IMR-90 (cell line): ENCODE measurements around the gene SPHK2. TPM values are rescaled to one million over a fixed set of nuclear protein-coding genes. Genes with fewer than 3 reads are reported as not detected.

Experiments used
- ATAC-seq: fragments of 200-7000 bp; cut with Tn5 transposase; 2 replicates; pipeline ENCODE4 v1.9.1; 2020; ENCODE audit warnings: low read depth, mild to moderate bottlenecking, moderate library complexity
- BruUV-seq: library from RNA; stranded (reverse); fragments of 400-500 nt; replicated peaks from 2 replicates; lab custom pipeline; 2021; lab: Mats Ljungman, UMichigan
- CTCF ChIA-PET: fragments of 300-600 bp; formaldehyde crosslinking; extraction: SDS; loops from one replicate; lab custom pipeline; 2021; ENCODE audit warnings: antibody characterized with exemption; lab: Yijun Ruan, JAX
- POLR2A ChIA-PET: fragments of 300-600 bp; sonication (Branson Sonifier 250); formaldehyde crosslinking; loops from one replicate; lab custom pipeline; 2022; ENCODE audit warnings: antibody characterized with exemption; ENCODE audit not compliant: unreplicated experiment; lab: Charles Lee
- DNase-seq: peaks from one replicate; pipeline ENCODE4 v3.0.0; 2013
- H2AFZ ChIP-seq: replicated peaks from 2 replicates; pipeline ENCODE3; 2013; ENCODE audit warnings: low read length, mild to moderate bottlenecking; ENCODE audit not compliant: poor library complexity
- H2AK5ac ChIP-seq: 2 replicates; pipeline ENCODE4 v1.6.1; 2013; ENCODE audit warnings: low read depth, low read length, inconsistent platforms
- H2AK9ac ChIP-seq: replicated peaks from 2 replicates; pipeline ENCODE3; 2013; ENCODE audit warnings: mild to moderate bottlenecking, low read depth, low read length, moderate library complexity; ENCODE audit not compliant: poor library complexity
- H2BK120ac ChIP-seq: 2 replicates; pipeline ENCODE4 v1.6.1; 2013; ENCODE audit warnings: low read depth, low read length, inconsistent platforms
- H2BK15ac ChIP-seq: 3 replicates; pipeline ENCODE4 v1.6.1; 2013; ENCODE audit warnings: low read depth, low read length, inconsistent platforms
- H2BK20ac ChIP-seq: 2 replicates; pipeline ENCODE4 v1.6.1; 2013; ENCODE audit warnings: low read depth, mild to moderate bottlenecking, inconsistent platforms, low read length, moderate library complexity
- H2BK5ac ChIP-seq: 2 replicates; pipeline ENCODE4 v1.6.1; 2013; ENCODE audit warnings: mild to moderate bottlenecking, low read depth, low read length, inconsistent platforms; ENCODE audit not compliant: poor library complexity, severe bottlenecking
- H3K14ac ChIP-seq: replicated peaks from 2 replicates; pipeline ENCODE4 v1.6.1; 2013; ENCODE audit warnings: low read depth, low read length, inconsistent platforms
- H3K18ac ChIP-seq: 2 replicates; pipeline ENCODE4 v1.6.1; 2013; ENCODE audit warnings: low read depth, low read length, control low read depth
- H3K23ac ChIP-seq: 2 replicates; pipeline ENCODE4 v1.6.1; 2013; ENCODE audit warnings: low read depth, low read length, inconsistent platforms
- H3K27ac ChIP-seq: 2 replicates; pipeline ENCODE4 v1.5.1; 2013; ENCODE audit warnings: mild to moderate bottlenecking, control low read depth, low read length; ENCODE audit not compliant: insufficient read depth
- H3K27me3 ChIP-seq: 2 replicates; pipeline ENCODE4 v1.6.1; 2013; ENCODE audit warnings: low read length; ENCODE audit not compliant: control insufficient read depth, insufficient read depth
- H3K36me3 ChIP-seq: 2 replicates; pipeline ENCODE4 v1.6.1; 2013; ENCODE audit warnings: low read length, mixed read lengths; ENCODE audit not compliant: control insufficient read depth, insufficient read depth
- H3K4ac ChIP-seq: 2 replicates; pipeline ENCODE4 v1.6.1; 2013; ENCODE audit warnings: low read depth, low read length, inconsistent platforms
- H3K4me1 ChIP-seq: 2 replicates; pipeline ENCODE4 v1.6.1; 2013; ENCODE audit warnings: low read length, mixed read lengths; ENCODE audit not compliant: control insufficient read depth, insufficient read depth
- H3K4me2 ChIP-seq: 2 replicates; pipeline ENCODE4 v1.6.1; 2013; ENCODE audit warnings: low read depth, mild to moderate bottlenecking, control low read depth, low read length, moderate library complexity
- H3K4me3 ChIP-seq: 2 replicates; pipeline ENCODE4 v1.5.1; 2013; ENCODE audit warnings: low read depth, mild to moderate bottlenecking, control low read depth, low read length, moderate library complexity; ENCODE audit not compliant: insufficient read depth
- H3K56ac ChIP-seq: 2 replicates; pipeline ENCODE4 v1.6.1; 2013; ENCODE audit warnings: low read length, inconsistent platforms; ENCODE audit not compliant: insufficient read depth; ENCODE audit errors: extremely low read depth
- H3K79me1 ChIP-seq, 2 experiments: 2 replicates each; pipeline ENCODE4 v1.6.1; 2013; ENCODE audit warnings: low read length in 2 of 2, inconsistent platforms in 1 of 2, low read depth in 1 of 2
- H3K9ac ChIP-seq: 2 replicates; pipeline ENCODE4 v1.6.1; 2013; ENCODE audit warnings: low read depth, low read length, control low read depth
- H3K9me1 ChIP-seq: 2 replicates; pipeline ENCODE4 v1.6.1; 2013; ENCODE audit warnings: low read length, inconsistent platforms; ENCODE audit not compliant: insufficient read depth
- H3K9me3 ChIP-seq: 2 replicates; pipeline ENCODE4 v1.6.1; 2013; ENCODE audit warnings: low read length; ENCODE audit not compliant: control insufficient read depth, insufficient read depth
- H4K20me1 ChIP-seq: 2 replicates; pipeline ENCODE4 v1.6.1; 2013; ENCODE audit warnings: low read length, inconsistent platforms; ENCODE audit not compliant: insufficient read depth
- H4K5ac ChIP-seq: 2 replicates; pipeline ENCODE4 v1.6.1; 2013; ENCODE audit warnings: mild to moderate bottlenecking, low read depth, low read length, control low read depth
- H4K8ac ChIP-seq, 2 experiments: 2 replicates each; pipeline ENCODE4 v1.6.1; 2013; ENCODE audit warnings: low read depth in 2 of 2, low read length in 2 of 2, control low read depth in 1 of 2, inconsistent platforms in 1 of 2
- H4K91ac ChIP-seq: 2 replicates; pipeline ENCODE4 v1.6.1; 2013; ENCODE audit warnings: low read depth, low read length, inconsistent platforms; ENCODE audit not compliant: insufficient read depth
- FOS ChIP-seq: fragments of 150-350 bp; IDR thresholded peaks from 2 replicates; pipeline ENCODE4 v1.6.1; 2016; ENCODE audit warnings: low read depth, low read length
- MAFK ChIP-seq: IDR thresholded peaks from 2 replicates; pipeline ENCODE4 v1.6.1; 2012; ENCODE audit warnings: low read depth, low read length, improper control_type of control experiment
- MXI1 ChIP-seq: IDR thresholded peaks from 2 replicates; pipeline ENCODE4 v1.6.1; 2012; ENCODE audit warnings: low read depth, mild to moderate bottlenecking, low read length, moderate library complexity, borderline replicate concordance
- RAD21 ChIP-seq: IDR thresholded peaks from 2 replicates; pipeline ENCODE4 v1.6.1; 2012; ENCODE audit warnings: low read length, improper control_type of control experiment
- WGBS, 2 experiments: methylation state at CpG; one replicate each; pipeline versions ENCODE4 v1.1.5 to v1.1.7; 2013; ENCODE audit warnings: missing lambda C conversion rate in 2 of 2; ENCODE audit not compliant: insufficient read length in 1 of 2; ENCODE audit errors: extremely low coverage in 2 of 2; 5-methylcytosine and 5-hydroxymethylcytosine counted together
- dilution Hi-C: fragments of 300-500 bp; cut with HindIII; formaldehyde crosslinking; loops from one replicate; pipeline ENCODE4 v1.14.3; 2018; ENCODE audit warnings: low sequenced_read_pairs; ENCODE audit not compliant: unreplicated experiment
- in situ Hi-C: fragments of 300-500 bp; cut with MboI; formaldehyde crosslinking; loops from 3 replicates; pipeline ENCODE4 v1.14.3; 2019; ENCODE audit warnings: low sequenced_read_pairs, inconsistent platforms, mixed read lengths
- intact Hi-C: fragments of 100-400 bp; cut with micrococcal nuclease; formaldehyde crosslinking; loops from 2 replicates; pipeline ENCODE4 v1.10.0; 2022
- polyA plus RNA-seq, 3 experiments: library from polyadenylated mRNA; depleted of rRNA; stranded (reverse); fragments of >200 nt; gene quantifications; 2 replicates each; pipeline ENCODE4 v1.2.3, GENCODE V29; 2012; ENCODE audit warnings: low replicate concordance in 1 of 3
- total RNA-seq: library from RNA; depleted of rRNA; stranded (reverse); fragments of >200 nt; gene quantifications from 2 replicates; pipeline ENCODE4 v1.2.3, GENCODE V29; 2012
- TF ChIP-seq, protein P1 (sequence below): fragments of 150-350 bp; IDR thresholded peaks from 2 replicates; pipeline ENCODE4 v1.6.1; 2017; ENCODE audit warnings: mild to moderate bottlenecking, antibody characterized with exemption, low read length, low read depth
- TF ChIP-seq, protein P2 (sequence below): fragments of 150-350 bp; IDR thresholded peaks from 2 replicates; pipeline ENCODE4 v1.6.1; 2016; ENCODE audit warnings: low read depth, mild to moderate bottlenecking, low read length, moderate library complexity, borderline replicate concordance
- TF ChIP-seq, protein P3 (sequence below): conservative IDR thresholded peaks from 2 replicates; pipeline ENCODE4 v1.5.1; 2012; ENCODE audit warnings: mild to moderate bottlenecking, low read depth, low read length, improper control_type of control experiment

SPHK2 gene
- total and polyA plus RNA-seq, 2 of the 4 experiments (the other 2 are of a cell fraction), result 1.6 to 9.9 TPM

DNA sequence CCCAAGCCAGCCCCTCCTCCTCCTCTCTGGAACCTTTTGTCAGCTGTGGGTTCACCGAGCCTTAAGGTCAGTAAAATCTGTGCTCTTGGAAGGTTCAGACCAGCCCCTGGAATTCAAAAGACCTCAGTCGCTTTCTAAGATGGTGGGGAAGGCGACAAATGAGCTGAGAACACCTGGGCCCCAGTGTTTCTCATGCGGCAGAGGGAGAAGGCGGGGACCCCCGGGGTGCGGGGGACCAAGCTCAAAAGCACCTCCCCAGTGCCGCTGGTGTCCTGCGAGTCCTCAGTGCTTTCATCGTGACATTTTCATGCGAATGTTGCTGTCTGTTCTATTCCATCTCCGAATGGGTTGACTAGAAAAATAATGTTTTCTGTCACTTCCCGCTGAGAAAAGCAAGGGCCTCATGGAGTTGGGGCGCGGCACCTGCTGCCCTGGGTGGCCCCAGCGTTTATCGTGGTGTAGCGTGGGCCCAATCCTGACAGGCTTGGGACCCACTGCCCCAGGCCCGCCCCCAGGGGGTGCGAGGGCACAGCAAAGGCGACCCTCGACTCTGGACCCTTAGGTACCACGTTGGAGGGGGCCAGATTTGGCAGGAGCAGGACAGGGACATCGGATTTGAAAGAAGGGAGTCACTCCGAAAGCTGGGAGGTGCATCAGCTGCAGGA is 54.3 kb downstream of the SPHK2 start:
- H2BK120ac ChIP-seq, result no peak overlapping the region
- no peak overlapping the region for H3K56ac ChIP-seq
- no peak overlapping the region for H3K18ac ChIP-seq
- H4K20me1 ChIP-seq, result no peaks in the 10 kb centered on the region
- H2BK20ac ChIP-seq, result no peak overlapping the region
- H3K4me3 ChIP-seq, result no peak overlapping the region
- H4K5ac ChIP-seq, result no peak overlapping the region
- ATAC-seq (no peak), DNase-seq (no peak)
- peaks cover 9% of the 10 kb centered on the region; the same call in 1 of the 2 replicates for H3K27me3 ChIP-seq
- in situ Hi-C loops, result no loop called here
- no TSS peak for BruUV-seq
- TF ChIP-seq MXI1, result no peak
- TF ChIP-seq MAFK, result no peak
- TF ChIP-seq RAD21, result no peak
- TF ChIP-seq, protein P1, sequence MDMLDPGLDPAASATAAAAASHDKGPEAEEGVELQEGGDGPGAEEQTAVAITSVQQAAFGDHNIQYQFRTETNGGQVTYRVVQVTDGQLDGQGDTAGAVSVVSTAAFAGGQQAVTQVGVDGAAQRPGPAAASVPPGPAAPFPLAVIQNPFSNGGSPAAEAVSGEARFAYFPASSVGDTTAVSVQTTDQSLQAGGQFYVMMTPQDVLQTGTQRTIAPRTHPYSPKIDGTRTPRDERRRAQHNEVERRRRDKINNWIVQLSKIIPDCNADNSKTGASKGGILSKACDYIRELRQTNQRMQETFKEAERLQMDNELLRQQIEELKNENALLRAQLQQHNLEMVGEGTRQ, result no peak
- TF ChIP-seq, protein P2, sequence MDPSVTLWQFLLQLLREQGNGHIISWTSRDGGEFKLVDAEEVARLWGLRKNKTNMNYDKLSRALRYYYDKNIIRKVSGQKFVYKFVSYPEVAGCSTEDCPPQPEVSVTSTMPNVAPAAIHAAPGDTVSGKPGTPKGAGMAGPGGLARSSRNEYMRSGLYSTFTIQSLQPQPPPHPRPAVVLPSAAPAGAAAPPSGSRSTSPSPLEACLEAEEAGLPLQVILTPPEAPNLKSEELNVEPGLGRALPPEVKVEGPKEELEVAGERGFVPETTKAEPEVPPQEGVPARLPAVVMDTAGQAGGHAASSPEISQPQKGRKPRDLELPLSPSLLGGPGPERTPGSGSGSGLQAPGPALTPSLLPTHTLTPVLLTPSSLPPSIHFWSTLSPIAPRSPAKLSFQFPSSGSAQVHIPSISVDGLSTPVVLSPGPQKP, result no peak
- no peak for TF ChIP-seq FOS
- TF ChIP-seq, protein P3, sequence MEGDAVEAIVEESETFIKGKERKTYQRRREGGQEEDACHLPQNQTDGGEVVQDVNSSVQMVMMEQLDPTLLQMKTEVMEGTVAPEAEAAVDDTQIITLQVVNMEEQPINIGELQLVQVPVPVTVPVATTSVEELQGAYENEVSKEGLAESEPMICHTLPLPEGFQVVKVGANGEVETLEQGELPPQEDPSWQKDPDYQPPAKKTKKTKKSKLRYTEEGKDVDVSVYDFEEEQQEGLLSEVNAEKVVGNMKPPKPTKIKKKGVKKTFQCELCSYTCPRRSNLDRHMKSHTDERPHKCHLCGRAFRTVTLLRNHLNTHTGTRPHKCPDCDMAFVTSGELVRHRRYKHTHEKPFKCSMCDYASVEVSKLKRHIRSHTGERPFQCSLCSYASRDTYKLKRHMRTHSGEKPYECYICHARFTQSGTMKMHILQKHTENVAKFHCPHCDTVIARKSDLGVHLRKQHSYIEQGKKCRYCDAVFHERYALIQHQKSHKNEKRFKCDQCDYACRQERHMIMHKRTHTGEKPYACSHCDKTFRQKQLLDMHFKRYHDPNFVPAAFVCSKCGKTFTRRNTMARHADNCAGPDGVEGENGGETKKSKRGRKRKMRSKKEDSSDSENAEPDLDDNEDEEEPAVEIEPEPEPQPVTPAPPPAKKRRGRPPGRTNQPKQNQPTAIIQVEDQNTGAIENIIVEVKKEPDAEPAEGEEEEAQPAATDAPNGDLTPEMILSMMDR, result no peak
- no peaks in the 10 kb centered on the region for H3K9me3 ChIP-seq
- intact Hi-C loops, result loop anchor here (2.0 kb wide), 1 partner anchor 41 kb away; no protein-coding TSS in a partner anchor
- no peaks in the 10 kb centered on the region for H3K9me1 ChIP-seq
- CTCF ChIA-PET, result no interaction called here
- H2AK9ac ChIP-seq, result no peak overlapping the region
- H3K4me1 ChIP-seq, result no peaks in the 10 kb centered on the region
- no peak overlapping the region for H3K23ac ChIP-seq
- dilution Hi-C loops, result no loop called here
- no peak overlapping the region for H3K27ac ChIP-seq
- no peak overlapping the region for H2BK15ac ChIP-seq
- no peaks in the 10 kb centered on the region for H3K79me1 ChIP-seq
- H3K4ac ChIP-seq, result no peak overlapping the region
- H3K9ac ChIP-seq, result no peak overlapping the region
- H3K4me2 ChIP-seq, result no peak overlapping the region
- no peak overlapping the region for H4K91ac ChIP-seq
- WGBS, 2 experiments, result 63% methylated on average over 5 of the region's 25 CpGs; no CpG with 5 or more reads in 1 of the 2 experiments
- H4K8ac ChIP-seq, result no peak overlapping the region
- H3K14ac ChIP-seq, result no peak overlapping the region
- H2BK5ac ChIP-seq, result no peak overlapping the region
- no peak overlapping the region for H2AK5ac ChIP-seq
- peak overlapping the region; percentile 39 for H2AFZ ChIP-seq
- H3K36me3 ChIP-seq, result no peaks in the 10 kb centered on the region
- POLR2A ChIA-PET, result no interaction called here
